Small intestine (tissue), 7 donors: ENCODE results near the gene MSANTD1. TPM values are rescaled to one million over a fixed set of nuclear protein-coding genes. Genes with fewer than 3 reads are reported as not detected.
"Not testable (repeated sequence)": the region's sequence is repeated elsewhere in the genome, so short reads cannot be mapped to it uniquely, and the experiment has no call there.

Experiments
- DNase-seq, 2 donors: peaks; one replicate each; pipeline versions ENCODE4 v3.0.0 to v3.0.0-alpha.2; 2013
- FAIRE-seq: peaks from 2 replicates; lab custom pipeline; 2012; peaks lifted over from hg19 to GRCh38; lab: Jason Lieb, UNC
- H3K27ac ChIP-seq, 3 donors: one replicate each; pipeline ENCODE4 v1.5.1; 2013; ENCODE audit warnings: low read length in 2 of 3, mild to moderate bottlenecking in 2 of 3, control low read depth in 1 of 3, inconsistent platforms in 1 of 3, low read depth in 1 of 3, moderate library complexity in 1 of 3
- H3K27me3 ChIP-seq, 3 donors: one replicate each; pipeline ENCODE4 v1.6.1; 2013; ENCODE audit warnings: low read length in 3 of 3, inconsistent platforms in 1 of 3; ENCODE audit not compliant: control insufficient read depth in 3 of 3, insufficient read depth in 3 of 3
- H3K36me3 ChIP-seq, 3 donors: one replicate each; pipeline ENCODE4 v1.6.1; 2013; ENCODE audit warnings: low read length in 3 of 3, inconsistent platforms in 1 of 3, low read depth in 1 of 3, mild to moderate bottlenecking in 1 of 3, moderate library complexity in 1 of 3; ENCODE audit not compliant: control insufficient read depth in 3 of 3, insufficient read depth in 2 of 3
- H3K4me1 ChIP-seq, 3 donors: one replicate each; pipeline ENCODE4 v1.6.1; 2013; ENCODE audit warnings: low read length in 2 of 3, inconsistent platforms in 1 of 3, low read depth in 1 of 3, mild to moderate bottlenecking in 1 of 3, moderate library complexity in 1 of 3; ENCODE audit not compliant: control insufficient read depth in 3 of 3, insufficient read depth in 2 of 3
- H3K4me3 ChIP-seq, 3 donors: one replicate each; pipeline ENCODE4 v1.5.1; 2013; ENCODE audit warnings: low read length in 3 of 3, control low read depth in 1 of 3, inconsistent platforms in 1 of 3, low read depth in 1 of 3, mild to moderate bottlenecking in 1 of 3, moderate library complexity in 1 of 3
- H3K9me3 ChIP-seq, 2 donors: one replicate each; pipeline ENCODE4 v1.6.1; 2013; ENCODE audit warnings: low read depth in 1 of 2, low read length in 1 of 2; ENCODE audit not compliant: control insufficient read depth in 2 of 2, insufficient read depth in 1 of 2
- WGBS, 3 donors: extraction: QIAGEN DNeasy Blood & Tissue Kit; methylation state at CpG; one replicate each; pipeline ENCODE4 v1.1.7; 2013; 5-methylcytosine and 5-hydroxymethylcytosine counted together
- polyA plus RNA-seq, 4 donors: library from polyadenylated mRNA; stranded (reverse) in 3 of 4; unstranded in 1 of 4; fragments of 200-250 nt in 3 of 4; fragments of 120-200 nt in 1 of 4; gene quantifications; one replicate each; pipeline versions ENCODE4 v1.2.1 to v1.2.3, GENCODE V29; 2013
- donor health status: healthy with polysubstance abuse.
- donor health status: control.
- donor health status: control.
- donor health status: Bipolar disorder and iron deficiency.
- donor health status: healthy.

MSANTD1 gene
- polyA plus RNA-seq, 4 donors = 0.27 to 0.45 (median 0.29) TPM

- no peaks in the 10 kb centered on the region for H3K27me3 ChIP-seq
- WGBS, 3 donors = 90 to 97% (median 93%) methylated on average over 12 of the region's 12 CpGs
- no peak overlapping the region for H3K4me3 ChIP-seq
- peaks cover 2 to 17% (median 6%) of the 10 kb centered on the region in 3 donors for H3K4me1 ChIP-seq
- peaks cover 0 to 16% (median 0%) of the 10 kb centered on the region in 3 donors for H3K36me3 ChIP-seq
- H3K27ac ChIP-seq = no peak overlapping the region
- H3K9me3 ChIP-seq = no peaks in the 10 kb centered on the region
- DNase-seq (no peak), FAIRE-seq (no peak)
Observed at GRCh38 chr4:3295837-3296624, 47.1 kb downstream of the MSANTD1 start.

DNA sequence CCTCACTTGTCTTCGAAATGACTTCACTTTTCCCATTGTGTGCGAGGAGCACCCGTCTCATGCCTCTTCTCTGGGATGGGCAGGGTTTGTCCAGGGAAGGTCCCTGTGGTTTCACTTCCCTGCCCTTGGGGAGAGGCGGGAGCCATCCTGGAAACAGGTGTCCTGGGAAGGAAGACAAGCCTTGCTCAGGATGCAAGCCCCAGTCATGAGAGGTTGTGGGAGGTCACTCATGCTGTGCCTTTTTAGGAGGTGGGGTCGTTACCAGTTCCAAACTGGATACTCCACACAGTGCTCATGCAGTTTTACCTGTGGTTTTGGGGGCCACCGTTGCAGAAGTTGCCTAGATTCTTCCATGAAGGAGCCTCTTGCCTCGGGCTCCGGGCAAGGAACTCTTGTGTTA is 47.7 kb downstream of the MSANTD1 start:
- H3K9me3 ChIP-seq = no peaks in the 10 kb centered on the region
- H3K27ac ChIP-seq = no peak overlapping the region
- H3K4me1 ChIP-seq = peaks cover 0 to 11% (median 4%) of the 10 kb centered on the region in 3 donors
- DNase-seq = no peak
- H3K36me3 ChIP-seq = peaks cover 0 to 16% (median 0%) of the 10 kb centered on the region in 3 donors
- WGBS, 3 donors = 90 to 93% (median 92%) methylated on average over 8 of the region's 8 CpGs
- no peak for FAIRE-seq
- H3K4me3 ChIP-seq = no peak overlapping the region
- no peaks in the 10 kb centered on the region for H3K27me3 ChIP-seq

- H3K4me1 ChIP-seq = peaks cover 0 to 11% (median 2%) of the 10 kb centered on the region in 3 donors
- 93 to 97% (median 95%) methylated on average over 13 of the region's 13 CpGs for WGBS, 3 donors
- DNase-seq (no peak), FAIRE-seq (no peak)
- no peaks in the 10 kb centered on the region for H3K27me3 ChIP-seq
- peaks cover 0 to 16% (median 0%) of the 10 kb centered on the region in 3 donors for H3K36me3 ChIP-seq
- H3K4me3 ChIP-seq = no peak overlapping the region
- no peak overlapping the region for H3K27ac ChIP-seq
- no peaks in the 10 kb centered on the region for H3K9me3 ChIP-seq
Observed at GRCh38 chr4:3297066-3297859, 48.3 kb downstream of the MSANTD1 start.

GRCh38 chr4:3299122-3299975 is 50.4 kb downstream of the MSANTD1 start:
- FAIRE-seq = no peak
- DNase-seq = no peak
- Histone ChIP-seq H3K9me3 (no peaks in the 10 kb centered on the region), H3K27ac (no peak overlapping the region), H3K4me1 (peaks cover 0 to 2% (median 2%) of the 10 kb centered on the region in 3 donors), H3K27me3 (no peaks in the 10 kb centered on the region), H3K36me3 (peaks cover 0 to 16% (median 0%) of the 10 kb centered on the region in 3 donors), H3K4me3 (no peak overlapping the region)
- 67 to 80% (median 71%) methylated on average over 9 of the region's 9 CpGs for WGBS, 3 donors

DNA sequence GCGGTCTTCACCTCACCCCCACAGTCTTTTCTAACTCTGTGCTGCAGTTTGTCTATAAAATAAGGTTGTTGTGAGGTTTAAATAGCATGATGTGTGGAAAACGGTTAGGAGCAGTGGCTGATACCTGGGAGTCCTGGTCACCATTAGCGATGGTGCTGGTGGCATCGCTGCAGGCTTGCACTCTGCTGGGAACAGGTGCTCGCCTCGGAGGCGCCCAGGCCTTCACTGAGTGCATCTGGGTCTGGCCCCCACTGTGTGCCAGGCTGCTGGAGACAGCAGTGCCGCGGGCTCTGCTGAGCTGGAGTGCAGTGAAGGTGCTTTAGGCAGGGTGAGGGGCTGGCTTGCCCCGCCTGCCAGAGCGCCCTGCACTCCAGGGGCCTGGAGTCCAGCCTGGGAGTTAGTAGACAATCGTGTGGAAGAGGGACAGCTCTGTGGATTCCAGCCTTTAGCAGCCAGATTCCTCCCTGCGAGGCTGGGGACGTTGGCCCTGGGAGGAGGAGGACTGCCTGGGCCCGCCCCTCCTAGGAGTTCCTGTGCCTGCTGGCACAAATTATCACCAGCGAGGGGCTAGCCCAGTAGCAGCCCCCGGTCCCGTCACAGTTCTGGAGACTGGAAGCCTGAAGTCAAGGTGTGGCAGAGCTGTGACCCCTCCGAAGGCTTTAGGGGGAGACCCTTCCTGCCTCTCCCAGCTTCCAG is 51.2 kb downstream of the MSANTD1 start:
- no peak overlapping the region for H3K27ac ChIP-seq
- no peak overlapping the region for H3K4me3 ChIP-seq
- no peaks in the 10 kb centered on the region for H3K27me3 ChIP-seq
- 81 to 85% (median 81%) methylated on average over 19 of the region's 19 CpGs for WGBS, 3 donors
- no peak for DNase-seq
- peaks cover 0 to 14% (median 0%) of the 10 kb centered on the region in 3 donors for H3K36me3 ChIP-seq
- H3K4me1 ChIP-seq = peaks cover 0 to 2% (median under 1%) of the 10 kb centered on the region in 3 donors
- H3K9me3 ChIP-seq = no peaks in the 10 kb centered on the region
- no peak for FAIRE-seq

- H3K4me3 ChIP-seq, FAIRE-seq, H3K9me3 ChIP-seq, DNase-seq, H3K27me3 ChIP-seq, H3K27ac ChIP-seq, H3K4me1 ChIP-seq: not testable (repeated sequence)
- 80 to 88% (median 84%) methylated on average over 15 of the region's 15 CpGs for WGBS, 3 donors
- peaks cover 0 to 18% (median 0%) of the 10 kb centered on the region in 3 donors for H3K36me3 ChIP-seq
Observed at GRCh38 chr4:3300882-3301281, 51.9 kb downstream of the MSANTD1 start.

DNA sequence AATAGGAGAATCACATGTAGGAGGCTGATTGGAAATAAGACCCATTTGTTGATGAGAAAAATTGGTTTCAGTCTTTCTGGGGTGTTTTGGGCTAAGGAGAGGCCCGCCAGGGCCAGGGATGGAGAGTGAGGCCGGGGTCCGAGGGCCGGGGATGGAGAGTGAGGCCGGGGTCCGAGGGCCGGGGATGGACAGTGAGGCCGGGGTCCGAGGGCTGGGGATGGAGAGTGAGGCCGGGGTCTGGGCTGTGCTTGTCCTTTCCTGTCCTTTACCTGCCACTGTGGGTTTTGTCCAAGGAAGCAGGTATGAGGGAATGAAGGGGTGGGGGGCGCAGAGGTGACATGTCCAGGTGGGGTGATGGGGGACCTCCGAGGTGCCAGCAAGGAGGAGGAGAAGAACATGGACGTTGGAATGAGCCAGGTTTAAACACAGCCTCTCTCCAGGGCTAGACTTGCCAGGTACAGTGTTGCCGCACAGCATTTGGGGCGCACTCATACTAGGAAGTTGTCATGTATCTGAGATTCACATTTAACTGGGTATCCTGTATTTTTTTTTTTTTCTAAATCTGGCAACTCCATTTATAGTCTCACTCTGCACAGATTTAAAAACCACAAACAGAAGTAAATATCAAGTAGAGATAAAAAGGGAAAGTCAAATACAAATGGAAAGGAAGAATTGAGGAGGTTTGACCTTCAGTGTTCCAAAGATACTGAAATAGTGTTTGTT is 52.7 kb downstream of the MSANTD1 start:
- 86 to 91% (median 88%) methylated on average over 15 of the region's 15 CpGs for WGBS, 3 donors
- Histone ChIP-seq H3K27ac (no peak overlapping the region), H3K9me3 (no peaks in the 10 kb centered on the region), H3K4me1 (peaks cover 0 to 3% (median 2%) of the 10 kb centered on the region in 3 donors), H3K36me3 (peaks cover 0 to 18% (median 0%) of the 10 kb centered on the region in 3 donors), H3K4me3 (no peak overlapping the region), H3K27me3 (no peaks in the 10 kb centered on the region)
- DNase-seq (no peak), FAIRE-seq (no peak)
